A549 (cell line): ENCODE results near the gene DDX3X. TPM values are rescaled to one million over a fixed set of nuclear protein-coding genes. Genes with fewer than 3 reads are reported as not detected.

Experiments
- ATAC-seq, 2 experiments: fragments of 200-7000 bp in 1 of 2; fragments of >200 bp in 1 of 2; cut with Nextera tagmentation in 1 of 2; cut with Tn5 transposase in 1 of 2; 3 replicates each; pipeline versions ENCODE4 v1.8.0 to v1.9.1; 2018 to 2020; ENCODE audit warnings: mild to moderate bottlenecking in 1 of 2, moderate library complexity in 1 of 2
- CTCF ChIA-PET: fragments of 300-600 bp; sonication (Branson Sonifier 250); formaldehyde crosslinking; extraction: SDS; loops from one replicate; lab custom pipeline; 2021; ENCODE audit warnings: antibody characterized with exemption, inconsistent platforms; lab: Yijun Ruan, JAX
- POLR2A ChIA-PET: fragments of 350-600 bp; formaldehyde crosslinking; extraction: SDS; loops from one replicate; lab custom pipeline; 2021; ENCODE audit warnings: antibody characterized with exemption, inconsistent platforms; lab: Yijun Ruan, JAX
- DNase-seq, 2 experiments: peaks; one replicate each; pipeline versions ENCODE4 v3.0.0 to v3.0.0-alpha.2; 2011 to 2016; ENCODE audit warnings: low read depth in 1 of 2, low spot score in 1 of 2
- FAIRE-seq: peaks from 2 replicates; lab custom pipeline; 2011; peaks lifted over from hg19 to GRCh38; lab: Jason Lieb, UNC
- H3K27ac ChIP-seq, 2 experiments: fragments of >200 bp; sonication (Bioruptor Twin); formaldehyde crosslinking; 3 replicates each; pipeline ENCODE4 v1.5.1; 2016 to 2017
- H3K4me1 ChIP-seq: fragments of >200 bp; sonication (Bioruptor Twin); formaldehyde crosslinking; 3 replicates; pipeline ENCODE4 v1.6.1; 2016
- H3K4me2 ChIP-seq: fragments of >200 bp; sonication (Bioruptor Twin); formaldehyde crosslinking; 3 replicates; pipeline ENCODE4 v1.6.1; 2016
- H3K4me3 ChIP-seq: fragments of >200 bp; sonication (Bioruptor Twin); formaldehyde crosslinking; 3 replicates; pipeline ENCODE4 v1.5.1; 2016
- H3K9me3 ChIP-seq: fragments of >200 bp; sonication (Bioruptor Twin); formaldehyde crosslinking; 3 replicates; pipeline ENCODE4 v1.6.1; 2016
- BHLHE40 ChIP-seq: IDR thresholded peaks from 2 replicates; pipeline ENCODE4 v1.6.1; 2012; ENCODE audit warnings: low read depth, low read length, inconsistent platforms
- CBX8 ChIP-seq: fragments of 200-600 bp; sonication (generic); IDR thresholded peaks from 2 replicates; pipeline ENCODE4 v1.6.1; 2016
- CEBPB ChIP-seq, 2 experiments: fragments of >200 bp in 1 of 2; sonication (Bioruptor Twin) in 1 of 2; formaldehyde crosslinking in 1 of 2; IDR thresholded peaks; 2 replicates each; pipeline ENCODE4 v1.6.1; 2012 to 2016
- CHD4 ChIP-seq: fragments of 200-600 bp; sonication (generic); IDR thresholded peaks from 2 replicates; pipeline ENCODE4 v1.6.1; 2016; ENCODE audit warnings: antibody characterized with exemption, mild to moderate bottlenecking, borderline replicate concordance
- EHF ChIP-seq: fragments of 250-450 bp; sonication (Bioruptor Pico); IDR thresholded peaks from 2 replicates; pipeline ENCODE4 v1.5.0; 2020; ENCODE audit warnings: mild to moderate bottlenecking
- EHMT2 ChIP-seq: fragments of 200-600 bp; sonication (generic); IDR thresholded peaks from 2 replicates; pipeline ENCODE4 v1.6.1; 2016; ENCODE audit warnings: antibody characterized with exemption, low read depth, mild to moderate bottlenecking, moderate library complexity
- EP300 ChIP-seq, 2 experiments: fragments of >200 bp; sonication (Bioruptor Twin); formaldehyde crosslinking; IDR thresholded peaks; 2 replicates in 1 of 2; 3 replicates in 1 of 2; pipeline ENCODE4 v1.6.1; 2016 to 2017
- HDAC2 ChIP-seq: fragments of 200-600 bp; sonication (generic); IDR thresholded peaks from 2 replicates; pipeline ENCODE4 v1.6.1; 2016
- HOXB5 ChIP-seq: fragments of 250-450 bp; sonication (Bioruptor Pico); IDR thresholded peaks from 2 replicates; pipeline ENCODE4 v1.5.0; 2020; ENCODE audit warnings: mild to moderate bottlenecking, moderate library complexity
- KDM1A ChIP-seq: fragments of 200-600 bp; sonication (generic); IDR thresholded peaks from 2 replicates; pipeline ENCODE4 v1.6.1; 2016; ENCODE audit warnings: low read depth, mild to moderate bottlenecking
- KDM5A ChIP-seq: fragments of 200-600 bp; sonication (generic); IDR thresholded peaks from 2 replicates; pipeline ENCODE4 v1.6.1; 2016; ENCODE audit warnings: antibody characterized with exemption, mild to moderate bottlenecking
- MAZ ChIP-seq: fragments of 150-350 bp; IDR thresholded peaks from 2 replicates; pipeline ENCODE4 v1.6.1; 2014; ENCODE audit warnings: antibody characterized with exemption, low read depth, low read length, borderline replicate concordance
- NFE2L2 ChIP-seq: fragments of 150-350 bp; conservative IDR thresholded peaks from 2 replicates; pipeline ENCODE4 v1.6.1; 2014; ENCODE audit warnings: low read length
- RAD21 ChIP-seq, 2 experiments: fragments of >200 bp in 1 of 2; sonication (Bioruptor Twin) in 1 of 2; formaldehyde crosslinking in 1 of 2; IDR thresholded peaks in 1 of 2; conservative IDR thresholded peaks in 1 of 2; 2 replicates in 1 of 2; 3 replicates in 1 of 2; pipeline ENCODE4 v1.6.1; 2012 to 2018; ENCODE audit warnings: inconsistent platforms in 1 of 2
- RFX5 ChIP-seq: fragments of 450-650 bp; IDR thresholded peaks from 2 replicates; pipeline ENCODE4 v1.7.1; 2014; ENCODE audit warnings: antibody characterized with exemption, mild to moderate bottlenecking, moderate library complexity
- RNF2 ChIP-seq: fragments of 200-600 bp; sonication (generic); IDR thresholded peaks from 2 replicates; pipeline ENCODE4 v1.6.1; 2016; ENCODE audit warnings: low read depth, mild to moderate bottlenecking, antibody characterized with exemption, moderate library complexity, borderline replicate concordance
- SMC3 ChIP-seq: fragments of >200 bp; sonication (Bioruptor Twin); formaldehyde crosslinking; IDR thresholded peaks from 3 replicates; pipeline ENCODE4 v1.6.1; 2018; ENCODE audit warnings: inconsistent platforms
- TP53 ChIP-seq: fragments of 250-450 bp; sonication (Bioruptor Pico); IDR thresholded peaks from 2 replicates; pipeline ENCODE4 v1.5.0; 2021; ENCODE audit warnings: mild to moderate bottlenecking, moderate library complexity
- ZSCAN20 ChIP-seq: fragments of 250-450 bp; sonication (Bioruptor Pico); IDR thresholded peaks from 2 replicates; pipeline ENCODE4 v1.8.0; 2022; ENCODE audit warnings: mild to moderate bottlenecking, moderate library complexity
- WGBS: methylation state at CpG from one replicate; pipeline ENCODE4 v1.1.6; 2017; ENCODE audit errors: missing lambda C conversion rate; 5-methylcytosine and 5-hydroxymethylcytosine counted together
- polyA plus RNA-seq, 4 experiments: library from polyadenylated mRNA; depleted of rRNA in 3 of 4; stranded (reverse); fragments of >200 nt; fragmentation: RNase III in 1 of 4; extraction: RNeasy Plus Mini Kit Qiagen cat#74134 plus additional on column Dnase treatment in 1 of 4; gene quantifications; 2 replicates in 3 of 4; 3 replicates in 1 of 4; pipeline ENCODE4 v1.2.3, GENCODE V29; 2011 to 2017
- TF ChIP-seq, protein P1 (sequence below): fragments of >200 bp; sonication (Bioruptor Twin); formaldehyde crosslinking; IDR thresholded peaks from 3 replicates; pipeline ENCODE4 v1.6.1; 2016
- TF ChIP-seq, protein P2 (sequence below): IDR thresholded peaks from 2 replicates; pipeline ENCODE4 v1.6.1; 2012; ENCODE audit warnings: low read depth, borderline replicate concordance
- TF ChIP-seq, protein P3 (sequence below): IDR thresholded peaks from 2 replicates; pipeline ENCODE4 v1.6.1; 2012

Gene DDX3X
- polyA plus RNA-seq, 2 of the 4 experiments (the other 2 are of a cell fraction): 216 to 341 TPM

DNA sequence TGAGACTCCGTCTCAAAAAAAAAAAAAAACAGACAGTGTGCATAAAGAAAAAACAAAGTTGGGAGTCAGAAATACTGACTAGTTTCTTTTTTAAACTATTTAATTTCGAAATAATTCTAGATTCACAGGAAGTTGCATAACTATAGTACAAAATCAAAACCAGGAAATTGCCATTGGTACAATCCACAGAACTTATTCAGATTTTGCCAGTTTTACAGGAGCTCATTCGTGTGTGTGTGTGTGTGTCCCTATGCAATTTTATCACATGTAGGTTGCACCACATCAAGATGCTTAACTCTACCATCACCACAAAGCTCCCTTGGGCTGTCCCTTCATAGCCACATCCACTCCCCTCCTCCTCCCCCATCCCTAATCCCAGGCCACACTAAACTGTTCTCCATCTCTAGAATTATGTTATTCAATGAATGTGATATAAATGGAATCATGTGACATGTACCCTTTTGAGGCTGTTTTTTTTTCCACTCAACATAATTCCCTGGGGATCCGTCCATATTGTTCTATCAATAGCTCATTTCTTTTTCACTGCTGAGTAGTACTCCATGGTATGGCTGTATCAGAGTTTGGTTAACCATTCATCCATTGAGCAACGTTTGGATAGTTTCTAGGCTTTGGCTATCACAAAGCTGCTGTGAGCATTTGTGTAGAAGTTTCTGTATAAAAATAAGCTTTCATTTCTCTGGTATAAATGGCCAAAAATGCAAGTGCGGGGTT, 16.3 kb upstream of the DDX3X start:
- TF ChIP-seq, protein P1, sequence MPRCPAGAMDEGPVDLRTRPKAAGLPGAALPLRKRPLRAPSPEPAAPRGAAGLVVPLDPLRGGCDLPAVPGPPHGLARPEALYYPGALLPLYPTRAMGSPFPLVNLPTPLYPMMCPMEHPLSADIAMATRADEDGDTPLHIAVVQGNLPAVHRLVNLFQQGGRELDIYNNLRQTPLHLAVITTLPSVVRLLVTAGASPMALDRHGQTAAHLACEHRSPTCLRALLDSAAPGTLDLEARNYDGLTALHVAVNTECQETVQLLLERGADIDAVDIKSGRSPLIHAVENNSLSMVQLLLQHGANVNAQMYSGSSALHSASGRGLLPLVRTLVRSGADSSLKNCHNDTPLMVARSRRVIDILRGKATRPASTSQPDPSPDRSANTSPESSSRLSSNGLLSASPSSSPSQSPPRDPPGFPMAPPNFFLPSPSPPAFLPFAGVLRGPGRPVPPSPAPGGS: no peak
- no peak for TF ChIP-seq ZSCAN20 (CRISPR knock-in tag)
- TF ChIP-seq EHF (CRISPR knock-in tag): no peak
- TF ChIP-seq CBX8: no peak
- TF ChIP-seq EHMT2: no peak
- TF ChIP-seq BHLHE40: no peak
- no peak for TF ChIP-seq HOXB5
- Histone ChIP-seq H3K9me3 (no peaks in the 10 kb centered on the region), H3K4me1 (no peaks in the 10 kb centered on the region), H3K4me2 (no peak overlapping the region), H3K4me3 (no peak overlapping the region), H3K27ac (no peak overlapping the region)
- DNase-seq (no peak), ATAC-seq (no peak), FAIRE-seq (peak; percentile 49)
- ChIA-PET CTCF (interaction anchor here (0.7 kb wide), 1 partner anchor 110 kb away, joined by 3 read pairs; no protein-coding TSS in a partner anchor), POLR2A (no interaction called here)
- WGBS: 67% methylated on average over 6 of the region's 6 CpGs

DNA sequence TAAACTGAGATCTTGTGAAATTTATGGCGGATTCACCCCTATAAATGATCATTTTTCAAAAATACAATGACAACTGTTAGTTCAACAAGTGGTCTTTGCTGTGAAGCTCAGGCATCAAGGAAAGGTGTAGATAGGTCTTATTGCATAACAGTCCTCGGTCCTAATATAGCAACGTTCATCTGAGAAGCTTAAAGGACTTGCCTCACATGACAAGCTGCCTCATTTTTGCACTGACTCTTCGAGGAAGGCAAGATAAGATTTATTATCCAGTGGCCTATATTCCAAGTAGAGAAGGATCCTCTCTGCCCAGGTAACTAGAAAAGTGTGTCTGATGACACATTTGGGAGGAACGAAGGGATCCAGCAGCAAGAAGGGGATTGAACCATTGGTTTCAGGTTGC, 13.6 kb upstream of the DDX3X start:
- ATAC-seq: no peak
- no peak for TF ChIP-seq EHF (CRISPR knock-in tag)
- ChIA-PET POLR2A (no interaction called here), CTCF (no interaction called here)
- Histone ChIP-seq H3K4me2 (no peak overlapping the region), H3K4me3 (no peak overlapping the region), H3K4me1 (no peaks in the 10 kb centered on the region), H3K27ac (no peak overlapping the region), H3K9me3 (no peaks in the 10 kb centered on the region)
- no peak for FAIRE-seq
- 69% methylated on average over 5 of the region's 5 CpGs for WGBS
- no peak for DNase-seq

DNA sequence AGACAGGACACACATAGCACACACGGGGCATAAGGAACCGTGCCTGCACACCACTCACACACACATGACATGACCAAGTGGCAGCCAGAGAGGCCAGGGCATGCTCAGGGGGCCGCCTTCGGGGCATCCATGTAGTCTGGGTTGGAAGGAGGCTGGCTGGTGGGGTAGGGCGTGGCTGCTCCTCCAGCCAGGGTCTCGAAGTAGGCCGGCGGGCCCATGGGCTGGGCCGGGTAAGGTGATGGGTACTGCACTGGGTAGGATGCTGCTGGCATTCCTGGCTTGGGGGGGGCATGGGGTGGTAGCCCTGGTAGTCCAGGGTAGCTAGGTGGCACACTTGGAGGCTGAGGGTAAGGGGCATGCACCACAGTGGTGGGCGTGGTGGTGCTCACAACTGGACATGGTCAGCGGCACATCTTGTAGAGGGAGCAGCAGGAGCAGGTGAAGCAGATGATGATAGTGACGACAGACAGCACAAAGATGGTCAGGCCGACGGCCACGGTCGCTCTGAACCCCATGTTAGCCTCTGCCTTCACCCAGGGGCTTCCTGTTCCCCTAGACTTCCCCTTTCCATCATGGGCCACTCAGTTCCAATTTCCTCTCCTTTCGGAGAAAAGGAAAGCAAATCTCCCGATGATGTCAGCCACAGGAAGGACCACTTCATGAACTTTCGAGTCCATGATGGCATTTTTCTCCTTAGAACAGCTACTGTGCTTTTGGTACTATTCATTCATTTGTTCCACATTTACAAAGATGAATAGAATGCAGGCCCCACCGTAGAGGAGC, 10.9 kb upstream of the DDX3X start:
- Histone ChIP-seq H3K9me3 (no peaks in the 10 kb centered on the region), H3K27ac (no peak overlapping the region), H3K4me3 (no peak overlapping the region), H3K4me2 (no peak overlapping the region), H3K4me1 (no peaks in the 10 kb centered on the region)
- ChIA-PET POLR2A (no interaction called here), CTCF (interaction anchor here (1.0 kb wide), 1 partner anchor 671 kb away, joined by 4 read pairs; no protein-coding TSS in a partner anchor)
- ATAC-seq (no peak), FAIRE-seq (no peak), DNase-seq (no peak)
- TF ChIP-seq MAZ (no peak), HDAC2 (no peak), KDM5A (no peak), CEBPB (IDR thresholded peaks at IDR 0.05) (no peak), SMC3 (no peak), CBX8 (no peak), TP53 (no peak), RAD21 (conservative IDR thresholded peaks at IDR 0.05 in 1 of 2, IDR thresholded peaks at IDR 0.05 in 1 of 2) (no peak), RNF2 (no peak), EP300 (IDR thresholded peaks at IDR 0.05) (no peak), RFX5 (no peak), CHD4 (no peak), KDM1A (no peak), NFE2L2 (no peak)
- TF ChIP-seq, protein P2, sequence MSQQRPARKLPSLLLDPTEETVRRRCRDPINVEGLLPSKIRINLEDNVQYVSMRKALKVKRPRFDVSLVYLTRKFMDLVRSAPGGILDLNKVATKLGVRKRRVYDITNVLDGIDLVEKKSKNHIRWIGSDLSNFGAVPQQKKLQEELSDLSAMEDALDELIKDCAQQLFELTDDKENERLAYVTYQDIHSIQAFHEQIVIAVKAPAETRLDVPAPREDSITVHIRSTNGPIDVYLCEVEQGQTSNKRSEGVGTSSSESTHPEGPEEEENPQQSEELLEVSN: no peak
- TF ChIP-seq, protein P3, sequence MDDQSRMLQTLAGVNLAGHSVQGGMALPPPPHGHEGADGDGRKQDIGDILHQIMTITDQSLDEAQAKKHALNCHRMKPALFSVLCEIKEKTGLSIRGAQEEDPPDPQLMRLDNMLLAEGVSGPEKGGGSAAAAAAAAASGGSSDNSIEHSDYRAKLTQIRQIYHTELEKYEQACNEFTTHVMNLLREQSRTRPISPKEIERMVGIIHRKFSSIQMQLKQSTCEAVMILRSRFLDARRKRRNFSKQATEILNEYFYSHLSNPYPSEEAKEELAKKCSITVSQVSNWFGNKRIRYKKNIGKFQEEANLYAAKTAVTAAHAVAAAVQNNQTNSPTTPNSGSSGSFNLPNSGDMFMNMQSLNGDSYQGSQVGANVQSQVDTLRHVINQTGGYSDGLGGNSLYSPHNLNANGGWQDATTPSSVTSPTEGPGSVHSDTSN: no peak
- 86% methylated on average over 10 of the region's 20 CpGs for WGBS
